HEK293T (cell line): Measurements from ENCODE around the gene F11.
"Not testable (repeated sequence)": the region's sequence is repeated elsewhere in the genome, so short reads cannot be mapped to it uniquely, and the experiment has no call there.

ENCODE experiments used
- ARNT ChIP-seq: fragments of 450-650 bp; IDR thresholded peaks from 2 replicates; pipeline ENCODE4 v1.6.1; 2017; ENCODE audit warnings: mild to moderate bottlenecking
- BHLHE40 ChIP-seq: fragments of 450-650 bp; IDR thresholded peaks from 2 replicates; pipeline ENCODE4 v1.6.1; 2016; ENCODE audit warnings: mild to moderate bottlenecking, moderate library complexity, borderline replicate concordance
- ELF4 ChIP-seq: fragments of 450-650 bp; IDR thresholded peaks from 2 replicates; pipeline ENCODE4 v1.6.1; 2017; ENCODE audit warnings: antibody characterized with exemption
- FOXM1 ChIP-seq: fragments of 450-650 bp; IDR thresholded peaks from 2 replicates; pipeline ENCODE4 v1.6.1; 2017; ENCODE audit warnings: mild to moderate bottlenecking, borderline replicate concordance
- HDGF ChIP-seq: fragments of 450-650 bp; IDR thresholded peaks from 2 replicates; pipeline ENCODE4 v1.6.1; 2017; ENCODE audit warnings: antibody characterized with exemption, borderline replicate concordance
- LEF1 ChIP-seq: fragments of 450-650 bp; IDR thresholded peaks from 2 replicates; pipeline ENCODE4 v1.6.1; 2017; ENCODE audit warnings: mild to moderate bottlenecking, borderline replicate concordance
- SP1 ChIP-seq: fragments of 450-650 bp; IDR thresholded peaks from 2 replicates; pipeline ENCODE4 v1.6.1; 2017
- SUZ12 ChIP-seq: fragments of 450-650 bp; IDR thresholded peaks from 2 replicates; pipeline ENCODE4 v1.6.1; 2016; ENCODE audit warnings: mild to moderate bottlenecking
- TARDBP ChIP-seq: fragments of 450-650 bp; IDR thresholded peaks from 2 replicates; pipeline ENCODE4 v1.6.1; 2016
- TF ChIP-seq, protein P1 (sequence below): fragments of 450-650 bp; IDR thresholded peaks from 2 replicates; pipeline ENCODE4 v1.6.1; 2016

DNA sequence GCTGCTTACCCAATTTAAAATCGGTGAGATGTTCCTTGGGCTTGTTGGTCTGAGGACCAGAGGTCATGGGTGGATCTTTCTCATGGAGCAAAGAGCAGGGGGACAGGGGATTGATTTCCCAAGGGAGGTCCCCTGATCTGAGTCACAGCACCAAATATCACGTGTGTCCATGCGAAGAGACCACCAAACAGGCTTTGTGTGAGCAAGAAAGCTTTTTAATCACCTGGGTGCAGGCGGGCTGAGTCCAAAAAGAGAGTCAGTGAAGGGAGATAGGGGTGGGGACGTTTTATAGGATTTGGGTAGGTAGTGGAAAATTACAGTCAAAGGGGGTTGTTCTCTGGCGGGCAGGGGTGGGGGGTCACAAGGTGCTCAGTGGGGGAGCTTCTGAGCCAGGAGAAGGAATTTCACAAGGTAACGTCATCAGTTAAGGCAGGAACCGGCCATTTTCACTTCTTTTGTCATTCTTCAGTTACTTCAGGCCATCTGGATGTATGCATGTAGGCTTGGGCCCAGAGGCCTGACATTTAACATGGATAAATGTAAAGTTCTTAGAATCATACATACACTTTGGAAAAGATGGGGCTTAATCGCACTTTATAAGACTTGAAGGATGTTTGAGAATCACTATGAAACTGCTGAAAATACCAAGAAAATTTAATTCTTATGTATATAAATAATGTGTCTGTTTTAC lies 18.8 kb upstream of the F11 start:
- TF ChIP-seq, protein P1, sequence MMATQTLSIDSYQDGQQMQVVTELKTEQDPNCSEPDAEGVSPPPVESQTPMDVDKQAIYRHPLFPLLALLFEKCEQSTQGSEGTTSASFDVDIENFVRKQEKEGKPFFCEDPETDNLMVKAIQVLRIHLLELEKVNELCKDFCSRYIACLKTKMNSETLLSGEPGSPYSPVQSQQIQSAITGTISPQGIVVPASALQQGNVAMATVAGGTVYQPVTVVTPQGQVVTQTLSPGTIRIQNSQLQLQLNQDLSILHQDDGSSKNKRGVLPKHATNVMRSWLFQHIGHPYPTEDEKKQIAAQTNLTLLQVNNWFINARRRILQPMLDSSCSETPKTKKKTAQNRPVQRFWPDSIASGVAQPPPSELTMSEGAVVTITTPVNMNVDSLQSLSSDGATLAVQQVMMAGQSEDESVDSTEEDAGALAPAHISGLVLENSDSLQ, result not testable (repeated sequence)
- not testable (repeated sequence) for TF ChIP-seq SUZ12, ARNT, LEF1, BHLHE40, HDGF, FOXM1, TARDBP, SP1, ELF4
